Uterus (tissue), 2 donors: ENCODE measurements around the gene APOC3.

Experiments used
- CTCF ChIP-seq, 4 experiments: fragments of 200-600 bp in 2 of 4; fragments of 450-650 bp in 2 of 4; sonication (generic) in 2 of 4; IDR thresholded peaks; one replicate each; pipeline ENCODE4 v1.5.1; 2016 to 2019; ENCODE audit warnings: antibody characterized with exemption in 4 of 4, mild to moderate bottlenecking in 2 of 4, moderate library complexity in 1 of 4
- POLR2A ChIP-seq, 2 donors: fragments of 450-650 bp; IDR thresholded peaks; one replicate each; pipeline ENCODE4 v1.6.1; 2016; ENCODE audit warnings: antibody characterized with exemption in 2 of 2, mild to moderate bottlenecking in 1 of 2, moderate library complexity in 1 of 2

GRCh38 chr11:116871248-116871647 is 41.5 kb downstream of the APOC3 start:
- TF ChIP-seq CTCF (IDR thresholded peaks at IDR 0.05) (no peak), POLR2A (IDR thresholded peaks at IDR 0.05) (no peak)
